ENCODE data around the gene RAPGEF1. TPM values are rescaled to one million over a fixed set of nuclear protein-coding genes. Genes with fewer than 3 reads are reported as not detected.

Gene RAPGEF1
- total RNA-seq, 1 experiment from 2014 or later = 82.0 TPM

DNA sequence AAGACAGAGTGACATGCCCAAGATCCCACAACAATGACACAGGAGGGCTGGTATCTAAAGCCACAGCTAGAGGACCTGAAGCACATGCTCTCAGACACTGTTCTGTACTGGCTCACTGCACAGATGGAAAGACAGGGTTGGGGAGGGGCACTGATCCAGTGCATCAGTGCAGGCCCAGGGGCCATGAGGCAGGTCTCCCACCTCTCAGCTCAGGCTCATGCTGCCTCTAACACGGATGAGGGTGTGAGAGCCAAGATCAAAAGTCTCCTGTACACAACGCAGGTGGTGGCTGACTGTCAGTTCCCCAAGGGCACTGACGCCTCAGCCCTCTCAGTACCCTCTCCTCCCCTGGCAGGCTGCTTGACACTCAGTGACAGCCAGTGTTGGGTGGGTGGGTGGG, 10.9 kb downstream of the RAPGEF1 start:
- Histone ChIP-seq H3K4me3 (no peak overlapping the region), H3K27ac (no peak overlapping the region), H3K27me3 (no peaks in the 10 kb centered on the region), H3K9me3 (replicated peaks) (no peaks in the 10 kb centered on the region), H3K4me1 (peaks cover 48% of the 10 kb centered on the region), H3K36me3 (peaks cover 5% of the 10 kb centered on the region; the same call in 1 of the 2 replicates)
- DNase-seq = no peak

DNA sequence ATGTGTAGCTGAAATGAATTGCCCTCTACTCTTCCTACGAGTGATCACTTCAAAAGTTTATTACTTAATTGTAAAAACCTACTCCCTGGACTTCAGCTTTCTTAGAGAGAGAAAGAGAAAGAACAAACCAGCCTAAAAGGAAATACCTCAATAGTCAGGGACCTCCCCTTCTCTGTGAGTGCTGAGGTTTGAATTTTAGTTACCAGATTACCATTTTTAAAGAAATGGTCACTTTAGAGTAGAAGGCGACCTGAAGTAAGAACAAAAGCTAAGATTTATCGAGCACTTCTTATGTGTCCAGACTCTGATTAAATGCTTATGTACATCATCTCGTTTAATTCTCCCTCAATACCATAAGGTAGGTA, 11.3 kb downstream of the RAPGEF1 start:
- no peak for DNase-seq
- no peak overlapping the region for H3K4me3 ChIP-seq
- peaks cover 9% of the 10 kb centered on the region for H3K36me3 ChIP-seq
- H3K27ac ChIP-seq = no peak overlapping the region
- H3K27me3 ChIP-seq = no peaks in the 10 kb centered on the region
- H3K4me1 ChIP-seq = peaks cover 46% of the 10 kb centered on the region
- H3K9me3 ChIP-seq (replicated peaks) = no peaks in the 10 kb centered on the region

DNA sequence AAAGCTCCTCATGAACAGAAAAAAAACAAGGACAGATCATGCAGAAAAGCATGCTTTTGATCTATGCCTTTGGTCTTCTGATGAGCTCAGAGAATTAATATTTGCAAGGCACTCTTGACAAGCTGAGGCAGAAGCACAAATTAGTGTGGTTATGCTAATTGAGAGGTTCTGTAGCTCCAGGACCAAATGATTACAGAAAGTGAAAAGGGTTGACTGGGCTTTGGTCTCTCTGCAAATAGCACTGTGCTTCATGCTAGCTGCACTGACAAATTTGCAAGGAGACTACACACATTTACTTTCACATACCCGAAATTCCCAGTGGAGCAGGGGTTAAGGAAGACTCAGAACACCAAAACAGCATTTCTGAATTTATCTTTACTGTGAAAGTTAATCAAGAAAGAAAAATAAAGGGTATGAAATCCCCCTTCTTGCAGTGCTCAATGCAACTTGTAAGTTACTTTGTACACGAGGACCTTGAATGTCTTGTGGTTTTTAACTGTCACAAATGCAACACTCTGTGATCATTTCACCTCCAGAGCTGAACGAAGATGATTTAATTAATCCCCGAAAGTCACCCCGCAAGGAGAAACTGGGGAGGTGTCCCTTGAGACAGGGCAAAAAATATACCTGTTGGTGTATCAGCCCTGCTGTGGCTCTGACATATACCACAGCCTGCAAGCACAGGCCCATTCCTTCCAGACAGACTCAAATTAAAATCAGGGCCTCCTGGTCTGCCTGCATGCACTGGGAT, 11.9 kb downstream of the RAPGEF1 start:
- Histone ChIP-seq H3K36me3 (peaks cover 14% of the 10 kb centered on the region), H3K4me3 (no peak overlapping the region), H3K27me3 (no peaks in the 10 kb centered on the region), H3K9me3 (replicated peaks) (no peaks in the 10 kb centered on the region), H3K4me1 (peaks cover 45% of the 10 kb centered on the region), H3K27ac (no peak overlapping the region)
- no peak for DNase-seq

DNA sequence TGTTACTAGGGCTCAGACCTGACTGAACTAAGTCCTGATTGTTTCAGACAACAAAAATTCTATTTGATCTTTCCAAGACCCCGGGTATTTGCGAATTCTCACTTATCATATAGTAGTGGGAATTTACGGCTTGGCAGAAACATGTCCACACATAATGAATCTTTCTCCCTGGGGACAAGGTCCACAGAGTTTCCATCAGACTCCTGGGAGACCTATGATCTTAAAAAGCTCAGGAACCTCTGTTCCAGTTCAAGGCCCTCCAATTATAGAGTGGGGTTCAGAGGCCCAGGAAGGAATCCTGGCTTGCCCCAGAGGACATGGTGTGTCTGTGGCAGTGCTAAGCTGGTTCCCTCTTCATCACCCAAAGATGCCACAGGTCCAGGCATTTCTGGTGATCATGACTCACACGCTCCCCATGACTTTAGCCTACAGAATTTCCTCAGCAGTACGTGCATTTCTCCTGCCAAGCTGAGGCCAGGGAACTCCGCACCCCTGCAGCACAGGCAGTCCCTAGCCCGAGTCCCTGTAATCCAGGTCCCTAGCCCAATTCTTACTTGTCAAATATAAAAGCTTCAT, 12.6 kb downstream of the RAPGEF1 start:
- Histone ChIP-seq H3K4me1 (peaks cover 38% of the 10 kb centered on the region), H3K27ac (no peak overlapping the region), H3K27me3 (no peaks in the 10 kb centered on the region), H3K9me3 (replicated peaks) (no peaks in the 10 kb centered on the region), H3K36me3 (peaks cover 14% of the 10 kb centered on the region), H3K4me3 (no peak overlapping the region)
- DNase-seq = no peak

DNA sequence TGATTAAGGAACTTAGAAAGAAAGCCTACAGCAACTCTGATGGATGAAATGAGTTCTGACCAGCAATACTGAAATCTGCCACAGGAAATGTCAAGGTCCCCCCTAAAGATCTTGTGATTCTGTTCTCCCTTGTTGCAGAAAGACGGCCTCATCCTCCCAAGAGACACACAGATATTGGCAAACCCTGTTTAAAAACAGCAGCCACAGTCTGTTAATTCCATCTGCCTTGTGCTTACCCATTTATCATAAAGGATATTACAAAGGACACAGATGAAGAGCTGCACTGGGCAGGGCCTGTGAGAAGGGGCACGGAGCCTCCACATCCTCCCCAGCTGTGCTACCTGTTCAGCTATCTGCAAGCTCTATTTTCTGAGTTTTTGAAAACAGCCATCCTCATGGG, 15.2 kb downstream of the RAPGEF1 start:
- no peak overlapping the region for H3K27ac ChIP-seq
- DNase-seq = no peak
- peaks cover 19% of the 10 kb centered on the region for H3K4me1 ChIP-seq
- peaks cover 20% of the 10 kb centered on the region for H3K36me3 ChIP-seq
- no peaks in the 10 kb centered on the region for H3K9me3 ChIP-seq (replicated peaks)
- no peaks in the 10 kb centered on the region for H3K27me3 ChIP-seq
- H3K4me3 ChIP-seq = no peak overlapping the region

DNA sequence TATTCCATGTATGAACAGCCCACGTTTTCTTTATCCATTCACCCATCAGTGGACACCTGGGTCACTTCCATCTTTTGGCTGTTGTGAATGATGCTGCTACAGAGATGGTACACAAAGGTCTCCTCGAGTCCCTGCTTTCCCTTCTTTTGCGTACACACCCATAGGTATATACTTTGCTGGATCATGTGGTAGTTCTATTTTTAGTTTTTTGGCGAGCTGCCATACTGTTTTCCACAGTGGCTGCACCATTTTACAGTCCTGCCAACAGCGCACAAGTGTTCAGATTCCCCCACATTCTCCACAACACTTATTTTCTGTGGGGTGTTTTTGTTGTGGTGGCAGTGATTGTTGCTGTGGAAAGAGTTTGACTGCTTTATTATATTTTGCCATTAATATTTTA, 16.2 kb downstream of the RAPGEF1 start:
- Histone ChIP-seq H3K36me3 (peaks cover 20% of the 10 kb centered on the region), H3K4me1 (peaks cover 16% of the 10 kb centered on the region), H3K27ac (no peak overlapping the region), H3K9me3 (replicated peaks) (no peaks in the 10 kb centered on the region), H3K27me3 (no peaks in the 10 kb centered on the region), H3K4me3 (no peak overlapping the region)
- no peak for DNase-seq

DNA sequence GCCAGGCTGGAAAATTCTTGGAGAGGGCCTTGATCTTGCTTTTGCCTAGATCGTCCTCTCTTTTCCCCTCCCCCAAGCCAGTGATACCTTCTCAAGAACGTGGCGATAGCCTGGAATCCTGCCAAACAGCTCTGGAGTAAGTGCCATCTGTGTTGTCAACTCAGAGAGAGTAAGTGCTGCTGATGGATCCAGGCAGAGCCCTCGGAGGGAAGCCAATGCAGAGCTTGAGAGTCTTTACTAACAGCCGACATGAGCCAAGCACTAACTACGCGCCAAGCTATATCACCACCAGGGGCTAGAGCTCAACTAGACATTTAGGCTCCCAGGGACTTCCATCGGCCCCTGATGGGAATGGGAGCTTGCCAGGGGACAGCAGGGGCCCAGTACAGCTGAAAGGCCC, 17.6 kb downstream of the RAPGEF1 start:
- no peak overlapping the region for H3K27ac ChIP-seq
- H3K4me3 ChIP-seq = no peak overlapping the region
- H3K36me3 ChIP-seq = peaks cover 20% of the 10 kb centered on the region
- H3K27me3 ChIP-seq = no peaks in the 10 kb centered on the region
- H3K4me1 ChIP-seq = peaks cover 2% of the 10 kb centered on the region
- no peak for DNase-seq
- H3K9me3 ChIP-seq (replicated peaks) = no peaks in the 10 kb centered on the region

DNA sequence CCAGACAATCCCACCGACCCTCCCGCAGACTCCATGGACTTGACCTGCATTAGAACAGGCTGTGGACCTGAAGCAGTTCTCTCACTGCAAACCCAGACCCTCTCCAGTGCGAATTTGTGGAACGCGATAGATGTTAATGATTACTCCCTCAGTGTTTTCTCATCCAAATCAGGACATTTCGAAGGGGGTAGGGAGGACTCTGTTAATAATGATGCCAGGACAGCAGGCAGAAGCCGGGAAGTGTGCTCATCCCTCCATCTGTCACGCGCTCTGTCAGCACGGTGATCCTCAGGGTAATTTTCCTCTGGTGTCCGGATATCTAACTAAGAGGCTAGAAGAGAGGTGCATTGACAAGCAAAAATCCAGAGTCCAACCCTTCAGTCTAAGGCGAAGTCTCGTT, 18.8 kb downstream of the RAPGEF1 start:
- H3K27ac ChIP-seq = no peak overlapping the region
- DNase-seq = no peak
- no peaks in the 10 kb centered on the region for H3K27me3 ChIP-seq
- no peaks in the 10 kb centered on the region for H3K9me3 ChIP-seq (replicated peaks)
- H3K4me1 ChIP-seq = no peaks in the 10 kb centered on the region; the same call in 1 of the 2 replicates
- H3K4me3 ChIP-seq = no peak overlapping the region
- H3K36me3 ChIP-seq = peaks cover 18% of the 10 kb centered on the region

DNA sequence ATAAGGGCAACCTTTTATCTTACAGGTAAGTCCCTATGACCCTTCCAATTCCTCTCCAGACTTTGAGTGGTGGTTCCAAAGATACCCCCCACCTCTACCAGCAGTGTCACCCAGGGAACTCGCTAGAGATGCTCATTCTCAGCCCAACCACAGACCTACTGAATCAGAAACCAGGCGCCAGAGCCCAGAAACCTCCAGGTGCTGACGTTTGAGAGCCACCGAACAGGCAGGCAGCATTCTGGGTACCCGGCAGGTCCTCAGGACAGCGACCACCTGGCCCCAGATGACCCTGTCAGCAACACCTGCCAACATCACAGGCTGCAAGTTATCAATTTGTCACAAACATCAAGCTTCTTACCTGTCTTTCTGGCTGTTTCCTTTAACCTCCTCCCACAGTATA, 19.5 kb downstream of the RAPGEF1 start:
- Histone ChIP-seq H3K27ac (no peak overlapping the region), H3K4me3 (no peak overlapping the region), H3K4me1 (no peaks in the 10 kb centered on the region; the same call in 1 of the 2 replicates), H3K9me3 (replicated peaks) (no peaks in the 10 kb centered on the region), H3K27me3 (no peaks in the 10 kb centered on the region), H3K36me3 (peaks cover 15% of the 10 kb centered on the region)
- no peak for DNase-seq

DNA sequence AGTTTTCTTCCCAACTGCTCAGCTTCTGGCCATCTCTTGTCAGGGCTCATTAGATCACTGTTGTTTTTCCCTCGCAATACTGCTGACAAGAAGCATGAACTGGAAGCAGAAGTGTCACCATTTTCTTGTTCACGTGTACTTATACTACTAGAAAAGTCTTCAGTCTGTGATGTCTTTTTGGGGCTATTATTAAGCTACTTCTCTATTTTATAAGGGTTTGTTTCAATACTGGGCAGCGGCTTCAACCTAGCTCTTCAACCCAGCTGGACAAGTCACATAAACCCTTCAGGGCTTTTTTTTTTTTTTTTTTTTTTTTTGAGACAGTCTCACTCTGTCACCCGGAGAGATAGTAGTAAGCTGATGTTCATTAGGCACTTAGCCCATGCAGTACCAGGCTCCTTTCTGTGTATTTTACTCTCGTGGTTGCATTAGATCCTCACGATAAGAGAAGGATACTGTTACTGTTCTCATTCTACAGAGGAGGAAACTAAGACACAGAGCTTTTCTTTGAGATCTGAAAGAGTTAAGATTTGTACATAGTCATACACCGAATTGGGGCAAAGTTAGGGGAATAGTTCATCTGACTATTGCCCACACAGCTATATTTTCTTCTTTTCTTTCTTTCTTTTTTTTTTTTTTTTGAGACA, 20.5 kb downstream of the RAPGEF1 start:
- Histone ChIP-seq H3K4me1 (no peaks in the 10 kb centered on the region; the same call in 1 of the 2 replicates), H3K27ac (no peak overlapping the region), H3K4me3 (no peak overlapping the region), H3K36me3 (peaks cover 19% of the 10 kb centered on the region), H3K9me3 (replicated peaks) (no peaks in the 10 kb centered on the region), H3K27me3 (no peaks in the 10 kb centered on the region)
- DNase-seq = no peak

DNA sequence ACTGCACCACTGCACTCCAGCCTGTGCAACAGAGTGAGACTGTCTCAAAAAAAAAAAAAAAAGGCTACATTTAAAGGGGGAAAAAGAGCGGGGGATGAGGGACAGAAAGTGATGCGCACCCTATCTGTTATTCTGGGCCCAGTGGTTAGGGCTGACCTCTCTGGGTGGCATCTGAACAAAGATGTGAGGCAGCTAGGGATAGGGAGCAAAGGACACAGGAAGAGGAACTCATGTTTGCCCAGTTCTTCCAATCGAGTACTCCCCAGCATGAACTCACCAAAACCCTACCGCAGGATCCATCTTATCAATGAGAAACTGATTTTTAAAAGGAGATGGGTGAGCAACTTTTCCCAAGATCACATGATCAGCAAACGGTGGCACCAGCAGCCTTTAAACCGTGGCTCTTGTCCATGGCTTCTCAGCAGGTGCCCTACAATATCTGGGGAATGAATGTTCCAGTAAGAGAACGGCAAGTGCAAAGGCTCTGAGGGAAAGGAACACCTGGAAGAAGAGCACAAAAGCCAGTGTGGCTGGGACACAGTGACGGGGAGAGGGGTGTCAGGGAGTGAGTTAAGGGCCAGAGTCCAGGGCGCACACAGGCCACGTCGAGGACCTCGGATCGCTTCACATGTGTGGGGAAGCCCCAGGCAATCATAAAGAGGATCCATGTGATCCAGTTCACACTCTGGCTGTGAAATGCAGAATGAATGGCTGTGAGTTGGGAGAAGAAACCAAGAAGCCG, 22.0 kb downstream of the RAPGEF1 start:
- no peak for DNase-seq

DNA sequence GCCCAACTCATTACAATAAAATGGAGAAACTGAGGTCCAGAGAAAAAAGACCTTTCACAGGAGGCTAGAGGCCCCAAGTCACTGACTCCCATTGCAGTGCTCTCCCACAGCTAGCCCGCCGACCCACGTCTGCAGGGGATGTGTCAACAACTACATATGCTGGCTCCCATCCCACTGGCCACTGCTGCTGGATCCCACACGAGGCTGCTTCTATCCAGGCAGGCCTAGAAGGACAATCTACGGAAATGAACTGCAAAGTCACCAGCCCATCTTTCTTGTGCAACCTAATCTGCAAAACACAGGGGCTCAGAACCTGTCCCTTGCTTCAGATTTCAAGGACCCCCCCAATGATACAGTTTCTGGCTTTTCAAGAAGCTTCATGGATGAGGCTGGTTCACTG, 24.0 kb downstream of the RAPGEF1 start:
- H3K27ac ChIP-seq = no peak overlapping the region
- no peaks in the 10 kb centered on the region for H3K9me3 ChIP-seq (replicated peaks)
- no peaks in the 10 kb centered on the region for H3K27me3 ChIP-seq
- peaks cover 5% of the 10 kb centered on the region for H3K36me3 ChIP-seq
- peaks cover 3% of the 10 kb centered on the region for H3K4me1 ChIP-seq
- no peak for DNase-seq
- no peak overlapping the region for H3K4me3 ChIP-seq

More for the DNA sequence above, 22.0 kb downstream of the RAPGEF1 start:
- H3K9me3 ChIP-seq (replicated peaks) = no peaks in the 10 kb centered on the region
- no peak overlapping the region for H3K27ac ChIP-seq
- peaks cover 3% of the 10 kb centered on the region for H3K4me1 ChIP-seq
- H3K36me3 ChIP-seq = peaks cover 10% of the 10 kb centered on the region
- H3K4me3 ChIP-seq = no peak overlapping the region
- H3K27me3 ChIP-seq = no peaks in the 10 kb centered on the region

DNA sequence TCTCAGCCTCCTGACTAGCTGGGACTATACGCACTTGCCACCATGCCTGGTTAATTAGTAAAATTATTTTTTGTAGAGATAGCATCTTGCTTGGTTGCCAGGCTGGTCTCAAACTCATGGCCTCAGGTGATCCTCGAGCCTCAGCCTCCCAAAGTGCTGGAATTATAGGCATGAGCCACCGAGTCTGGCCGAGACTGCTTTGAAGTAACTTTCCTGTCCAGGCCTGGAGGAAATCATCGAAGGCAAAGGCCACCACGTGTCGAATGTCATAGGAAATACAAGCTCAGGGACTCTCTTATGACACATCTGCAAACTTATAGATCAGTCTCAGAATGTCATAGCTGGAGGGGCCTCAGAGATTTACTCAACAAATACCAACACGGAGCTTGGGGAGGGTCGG, 25.1 kb downstream of the RAPGEF1 start:
- Histone ChIP-seq H3K27ac (no peak overlapping the region), H3K36me3 (peaks cover 4% of the 10 kb centered on the region; the same call in 1 of the 2 replicates), H3K4me3 (no peak overlapping the region), H3K9me3 (replicated peaks) (no peaks in the 10 kb centered on the region), H3K4me1 (peaks cover 3% of the 10 kb centered on the region), H3K27me3 (no peaks in the 10 kb centered on the region)
- no peak for DNase-seq

DNA sequence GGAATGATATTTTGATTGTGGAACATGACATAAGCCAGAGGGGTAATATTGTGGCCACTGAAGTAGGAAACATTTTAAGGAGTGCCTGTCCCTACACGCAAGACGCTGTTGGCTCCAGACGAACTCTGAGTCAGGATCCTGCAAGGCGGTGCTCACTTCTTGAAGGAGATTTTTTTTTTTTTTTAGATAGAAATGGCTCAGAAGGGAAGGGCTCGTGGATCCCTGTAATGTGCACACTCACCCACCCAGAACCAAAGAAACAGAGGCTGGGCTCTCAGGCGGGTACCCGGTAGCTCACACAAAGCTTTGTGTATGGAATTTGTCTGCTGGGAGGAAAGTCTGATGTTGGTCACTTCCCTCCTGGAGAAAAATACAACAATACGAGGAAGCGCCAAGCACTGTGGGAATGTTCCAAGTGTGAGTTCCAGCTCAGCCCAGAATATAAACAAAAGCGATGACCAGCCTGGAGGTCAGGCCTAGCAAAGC, 25.7 kb downstream of the RAPGEF1 start:
- Histone ChIP-seq H3K27ac (no peak overlapping the region), H3K4me3 (no peak overlapping the region), H3K9me3 (replicated peaks) (no peaks in the 10 kb centered on the region), H3K27me3 (no peaks in the 10 kb centered on the region), H3K4me1 (peaks cover 3% of the 10 kb centered on the region; the same call in 1 of the 2 replicates), H3K36me3 (peaks cover 4% of the 10 kb centered on the region; the same call in 1 of the 2 replicates)
- DNase-seq = no peak

DNA sequence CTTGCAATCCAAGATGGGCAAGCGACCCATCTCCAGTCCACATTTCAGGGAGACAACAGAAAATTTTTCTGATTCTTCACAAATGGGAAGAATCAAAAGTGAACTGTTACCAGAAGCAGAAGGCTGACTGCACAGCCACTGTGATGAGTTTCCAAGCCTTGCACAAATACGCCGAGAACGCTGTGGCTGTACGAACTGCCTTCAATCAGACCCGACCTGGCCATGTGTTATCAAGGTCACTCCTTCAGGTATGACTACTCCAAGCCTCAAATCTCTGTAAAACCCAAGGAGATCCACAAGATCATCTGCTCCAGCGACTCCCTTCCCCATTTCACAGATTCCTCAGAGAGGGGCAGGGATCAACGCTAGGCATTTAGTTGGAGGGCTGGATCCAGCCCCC, 26.9 kb downstream of the RAPGEF1 start:
- no peak overlapping the region for H3K27ac ChIP-seq
- no peak for DNase-seq

More for the DNA sequence above, 26.9 kb downstream of the RAPGEF1 start:
- Histone ChIP-seq H3K4me3 (no peak overlapping the region), H3K9me3 (replicated peaks) (no peaks in the 10 kb centered on the region), H3K4me1 (peaks cover 6% of the 10 kb centered on the region; the same call in 1 of the 2 replicates), H3K27me3 (no peaks in the 10 kb centered on the region), H3K36me3 (peaks cover 4% of the 10 kb centered on the region; the same call in 1 of the 2 replicates)
